Activated CD4-positive, CD25-positive, alpha-beta regulatory T cell treated with anti-CD3 and anti-CD28 coated beads, Interleukin-2, amount 50 U/mL, for 24 hours (primary cell): ENCODE data around the gene CIZ1.
"Not testable (repeated sequence)": the region's sequence is repeated elsewhere in the genome, so short reads cannot be mapped to it uniquely, and the experiment has no call there.

ENCODE experiments used
- ATAC-seq, 2 donors: fragments of 150-1000 bp; cut with Tn5 transposase; one replicate each; pipeline ENCODE4 v1.10.0; 2021; ENCODE audit warnings: mild to moderate bottlenecking in 1 of 2, moderate library complexity in 1 of 2

The CIZ1 gene

GRCh38 chr9:128190516-128191405 is 611 bp downstream of the CIZ1 start:
- peak; percentile 47 to 54 for ATAC-seq

GRCh38 chr9:128190013-128190412 is 1.4 kb downstream of the CIZ1 start:
- no peak for ATAC-seq

- ATAC-seq = no peak
Measured at GRCh38 chr9:128188209-128188608, 3.2 kb downstream of the CIZ1 start.

- no peak for ATAC-seq
Measured at GRCh38 chr9:128187361-128187760, 4.0 kb downstream of the CIZ1 start.

DNA sequence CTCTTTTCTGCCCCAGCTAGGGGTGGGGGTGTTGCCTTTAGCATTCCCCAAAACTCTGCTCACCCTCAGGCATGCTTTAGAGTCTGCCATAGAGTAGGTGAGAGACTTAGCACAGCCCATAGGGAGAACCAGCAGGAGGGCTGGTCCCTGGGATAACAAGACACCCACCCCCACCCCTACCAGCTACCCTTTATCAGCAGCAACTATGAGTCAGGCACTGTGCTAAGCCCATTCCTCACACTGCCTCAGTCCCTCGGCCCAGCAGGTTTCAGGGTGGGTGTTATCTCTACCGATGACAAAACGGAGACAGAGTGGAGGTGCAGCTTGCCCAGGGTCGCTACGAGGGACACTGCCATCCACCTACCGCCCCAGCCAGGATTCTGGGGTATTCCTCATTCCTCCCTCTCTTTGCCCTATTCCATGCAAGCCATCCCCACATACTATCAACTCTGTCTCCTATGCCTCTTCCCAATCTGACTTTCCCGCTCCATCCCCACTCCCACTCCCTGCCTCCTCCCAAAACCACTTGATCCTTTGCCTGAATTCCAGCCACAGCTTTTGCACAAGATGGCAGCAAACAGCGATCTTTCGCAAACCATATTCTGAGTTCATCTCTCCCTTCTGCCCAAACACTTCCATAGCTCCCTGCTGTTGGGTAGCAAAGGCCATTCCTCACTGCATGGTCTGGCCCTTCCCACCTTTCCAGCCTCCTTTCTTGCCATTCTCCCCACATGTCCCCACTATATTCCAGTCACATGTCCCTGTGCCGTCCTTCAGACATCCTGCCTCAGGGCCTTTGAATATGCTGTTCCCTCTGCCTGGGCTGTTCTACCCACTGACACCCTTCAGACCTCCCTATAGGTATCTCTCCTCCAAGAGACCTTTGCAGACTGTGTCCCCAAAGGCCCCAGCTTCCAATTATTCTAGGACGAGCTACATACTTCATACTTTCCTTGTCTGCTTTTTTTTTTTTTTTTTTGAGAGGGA is 5.1 kb downstream of the CIZ1 start:
- no peak for ATAC-seq

DNA sequence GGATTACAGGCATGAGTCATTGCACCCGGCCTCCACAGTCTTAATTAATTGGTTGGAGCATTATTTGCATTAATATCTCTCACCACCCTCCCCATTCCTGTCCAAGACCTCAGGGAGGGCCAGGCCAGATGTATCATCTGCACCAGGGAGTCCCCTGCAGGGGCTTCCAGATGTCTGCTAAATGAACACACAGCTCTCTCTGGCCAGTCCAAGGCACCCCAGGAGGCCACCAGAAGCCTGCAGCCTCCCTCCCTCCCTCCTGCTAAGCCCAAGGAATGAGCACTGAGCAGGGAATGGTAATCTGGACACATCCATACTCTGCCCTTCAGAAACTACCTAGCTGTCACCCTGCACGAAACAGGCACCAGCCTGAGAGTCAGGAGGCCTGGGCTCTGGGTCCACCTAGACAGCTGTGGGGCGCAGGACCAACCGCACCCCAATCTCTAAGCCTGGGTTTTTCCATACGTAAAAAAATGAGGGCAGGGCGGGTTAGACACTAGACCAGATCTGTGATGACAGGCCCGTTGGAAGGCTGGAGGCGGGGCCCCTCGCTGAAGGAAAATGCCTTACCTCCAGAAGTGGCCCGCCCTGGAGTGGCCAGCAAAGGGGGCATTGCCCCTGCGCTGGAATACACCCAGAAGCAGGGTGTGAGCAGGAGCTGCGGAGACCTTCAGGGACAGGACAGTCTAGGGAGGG is 8.3 kb downstream of the CIZ1 start:
- no peak for ATAC-seq

DNA sequence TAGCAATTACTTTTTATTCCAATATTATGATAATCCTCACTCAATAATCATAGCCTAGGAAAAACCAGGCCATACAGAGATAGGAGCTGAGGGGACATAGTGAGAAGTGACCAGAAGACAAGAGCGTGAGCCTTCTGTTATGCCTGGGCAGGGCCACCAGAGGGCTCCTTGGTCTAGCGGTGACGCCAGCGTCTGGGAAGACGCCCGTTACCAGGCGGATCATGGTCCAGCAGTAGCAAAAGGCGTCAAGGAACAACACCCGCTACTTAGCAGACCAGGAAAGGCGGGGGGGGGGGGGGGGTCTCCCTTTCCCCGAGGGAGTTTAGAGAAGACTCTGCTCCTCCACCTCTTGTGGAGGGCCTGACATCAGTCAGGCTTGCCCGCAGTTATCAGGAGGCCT is 9.9 kb downstream of the CIZ1 start:
- not testable (repeated sequence) for ATAC-seq

DNA sequence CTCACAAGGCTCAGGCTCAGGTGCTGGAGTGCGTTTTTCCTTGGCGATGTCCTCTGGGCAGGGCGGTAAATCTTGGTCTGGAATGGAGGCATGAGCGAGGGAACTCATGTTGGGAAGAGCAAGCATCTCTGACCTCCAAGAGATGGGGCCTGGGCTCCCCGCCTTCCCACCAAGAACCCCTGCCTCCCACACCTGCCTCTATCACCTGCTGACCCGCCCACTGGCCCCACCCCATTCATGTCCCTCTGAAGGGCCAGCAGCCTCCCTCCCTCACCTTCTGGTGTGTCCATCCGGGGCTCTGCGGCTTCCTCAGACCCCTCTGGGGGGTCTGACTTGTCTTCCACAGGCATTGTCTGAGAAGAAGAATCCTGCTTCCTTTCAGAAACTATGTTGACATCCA is 10.9 kb downstream of the CIZ1 start:
- no peak for ATAC-seq

GRCh38 chr9:128180001-128180400 is 11.4 kb downstream of the CIZ1 start:
- ATAC-seq = no peak

GRCh38 chr9:128178806-128179431 is 12.5 kb downstream of the CIZ1 start:
- ATAC-seq = no peak

GRCh38 chr9:128175726-128176125 is 15.6 kb downstream of the CIZ1 start:
- ATAC-seq = no peak

DNA sequence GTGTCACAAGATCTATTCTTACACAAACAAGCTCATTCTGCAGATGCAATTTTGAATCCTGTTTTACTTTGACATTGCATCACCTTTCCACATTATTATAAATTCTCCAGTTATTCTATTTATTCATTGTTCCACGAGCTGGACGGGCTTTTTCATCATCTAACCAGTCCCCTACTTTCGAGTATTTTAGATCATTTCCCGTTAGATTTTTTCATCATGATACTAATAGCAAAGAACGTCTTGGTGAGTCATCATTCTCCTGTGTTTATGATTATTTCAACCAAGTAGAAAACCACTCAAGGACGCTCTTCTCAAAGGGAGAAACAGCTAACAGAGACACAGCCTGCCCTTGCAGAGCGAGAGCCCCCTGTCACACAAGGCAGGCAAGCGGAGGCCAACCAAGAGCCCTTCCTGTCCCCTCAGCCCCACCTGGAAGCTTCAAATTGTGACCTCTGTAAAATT is 16.2 kb downstream of the CIZ1 start:
- no peak for ATAC-seq

- ATAC-seq = no peak
Measured at GRCh38 chr9:128174062-128174461, 17.3 kb downstream of the CIZ1 start.

GRCh38 chr9:128169925-128170324 is 21.4 kb downstream of the CIZ1 start:
- ATAC-seq = no peak

DNA sequence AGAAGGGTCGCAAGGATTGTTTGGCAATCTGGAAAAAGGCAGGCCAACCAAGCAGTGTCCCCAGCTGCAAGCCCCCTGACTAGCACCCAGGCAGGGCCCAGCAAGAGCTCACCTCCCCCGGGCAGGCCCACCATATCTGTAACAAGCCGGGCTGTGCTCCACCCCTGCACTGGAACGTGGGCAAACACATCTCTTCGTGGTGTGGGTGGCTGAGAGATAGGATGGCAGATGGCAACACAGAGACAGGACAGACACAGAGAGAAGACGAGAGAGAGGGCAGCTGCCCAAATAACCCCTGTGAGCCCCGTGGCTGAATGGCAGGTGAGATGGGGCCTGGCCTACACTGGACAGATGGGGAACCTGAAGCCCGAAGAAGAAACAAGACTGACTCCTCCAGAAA is 21.9 kb downstream of the CIZ1 start:
- no peak for ATAC-seq

GRCh38 chr9:128168731-128169308 is 22.6 kb downstream of the CIZ1 start:
- no peak for ATAC-seq

DNA sequence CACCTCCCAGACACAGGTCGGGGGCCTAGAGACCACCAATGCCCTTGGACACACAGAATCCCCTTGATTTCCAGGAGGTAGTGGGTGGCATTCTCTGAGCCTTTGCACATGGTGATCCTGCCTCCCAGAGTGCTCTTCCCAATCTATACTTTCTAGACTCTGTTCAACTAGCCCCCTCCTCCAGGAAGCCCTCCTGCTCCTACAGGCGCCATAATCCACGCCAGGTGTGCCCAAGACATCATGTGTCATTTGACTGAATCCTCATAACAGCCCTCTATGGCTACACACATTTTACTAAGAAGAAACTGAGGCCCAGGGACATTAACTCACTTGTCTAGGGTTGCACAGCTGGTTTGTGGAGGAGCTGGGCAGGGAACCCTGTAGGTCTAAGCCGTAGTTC is 24.2 kb downstream of the CIZ1 start:
- ATAC-seq = no peak

GRCh38 chr9:128166169-128166568 is 25.2 kb downstream of the CIZ1 start:
- ATAC-seq = no peak

DNA sequence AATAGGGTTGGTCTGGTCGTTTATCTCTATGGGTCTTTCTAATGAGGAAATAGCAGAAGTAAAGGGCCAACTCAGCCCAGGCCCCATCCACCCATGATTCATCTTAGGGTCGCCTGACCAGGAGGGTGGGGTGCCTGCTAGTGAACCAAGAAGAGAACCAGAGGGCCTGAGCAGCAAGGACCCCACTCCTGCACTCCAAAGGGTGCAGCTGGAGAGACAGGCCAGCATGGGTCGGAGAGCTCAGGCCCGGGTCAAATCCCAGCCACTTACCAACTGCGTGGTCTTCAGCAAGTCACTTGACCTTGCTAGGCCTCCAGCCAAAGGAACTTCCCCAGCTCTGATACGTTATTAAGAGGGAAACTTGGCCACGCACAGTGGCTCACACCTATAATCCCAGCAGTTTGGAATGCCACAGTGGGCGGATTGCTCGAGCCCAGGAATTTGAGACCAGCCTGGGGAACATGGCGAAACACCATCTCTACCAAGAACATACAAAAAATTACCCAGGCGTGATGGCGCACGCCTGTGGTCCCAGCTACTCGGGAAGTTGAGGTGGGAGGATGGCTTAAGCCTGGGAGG is 27.0 kb downstream of the CIZ1 start:
- ATAC-seq = no peak

DNA sequence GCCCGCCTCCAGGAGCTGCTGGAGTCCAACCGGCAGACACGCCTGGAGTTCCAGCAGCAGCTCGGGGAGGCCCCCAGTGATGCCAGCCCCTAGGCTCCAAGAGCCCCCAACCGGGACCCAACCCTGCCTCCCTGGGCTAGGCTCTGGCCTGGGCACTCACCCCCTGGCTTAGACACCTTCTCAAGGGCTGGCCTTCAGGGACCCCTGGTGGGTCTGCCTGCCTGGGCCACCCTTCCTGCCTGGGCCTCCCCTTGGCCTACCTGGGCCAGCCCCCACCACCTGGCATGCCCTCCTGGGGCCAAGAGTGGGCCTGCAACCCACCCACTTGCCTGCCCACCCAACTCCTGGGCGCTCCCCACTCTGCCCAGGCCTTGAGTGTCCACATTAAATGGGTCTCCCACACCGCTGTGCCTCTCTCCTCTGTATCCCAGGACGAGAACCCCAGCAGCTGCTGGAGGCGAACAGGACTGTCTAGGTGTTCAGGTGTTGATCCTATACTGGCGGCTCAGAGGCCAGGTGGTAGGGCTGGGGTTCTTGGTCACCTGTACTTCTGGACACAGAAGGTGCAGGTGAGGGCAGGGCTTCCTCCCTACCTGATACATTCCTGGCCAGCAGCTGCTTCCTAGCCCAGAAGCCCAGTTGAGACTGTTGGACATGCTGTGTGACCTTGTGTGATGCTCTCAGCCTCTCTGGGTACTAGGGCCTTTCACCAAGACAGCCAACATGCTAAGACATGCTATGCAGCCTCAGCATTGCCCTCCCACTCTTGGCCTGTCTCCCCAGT is 27.7 kb downstream of the CIZ1 start:
- no peak for ATAC-seq

- ATAC-seq = no peak
Measured at GRCh38 chr9:128163027-128163515, 28.3 kb downstream of the CIZ1 start.
